Measurements from ENCODE around the gene LONRF2.

Gene LONRF2

DNA sequence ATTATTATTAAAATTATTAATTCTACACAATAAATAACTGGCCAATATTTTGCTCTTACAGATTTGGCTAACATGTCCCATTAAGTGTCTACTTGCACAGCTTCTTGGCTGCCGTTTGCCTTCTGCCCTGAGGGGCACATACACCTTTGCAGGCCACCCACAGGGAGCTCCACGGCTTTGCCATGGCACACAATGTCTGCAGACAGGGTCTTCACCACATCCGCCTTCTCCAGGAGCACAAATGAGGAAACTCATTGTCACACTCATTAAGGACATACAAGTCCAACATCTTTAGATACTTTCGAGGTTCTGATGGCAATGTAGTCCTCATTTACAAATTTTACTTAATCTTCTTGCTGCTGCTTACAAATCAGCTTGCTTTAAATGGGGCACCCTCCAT lies 45.6 kb downstream of the LONRF2 start:
- DNase-seq (ENCODE audit: extremely low read depth in 1 of 2, low read depth in 1 of 2) = no peak

DNA sequence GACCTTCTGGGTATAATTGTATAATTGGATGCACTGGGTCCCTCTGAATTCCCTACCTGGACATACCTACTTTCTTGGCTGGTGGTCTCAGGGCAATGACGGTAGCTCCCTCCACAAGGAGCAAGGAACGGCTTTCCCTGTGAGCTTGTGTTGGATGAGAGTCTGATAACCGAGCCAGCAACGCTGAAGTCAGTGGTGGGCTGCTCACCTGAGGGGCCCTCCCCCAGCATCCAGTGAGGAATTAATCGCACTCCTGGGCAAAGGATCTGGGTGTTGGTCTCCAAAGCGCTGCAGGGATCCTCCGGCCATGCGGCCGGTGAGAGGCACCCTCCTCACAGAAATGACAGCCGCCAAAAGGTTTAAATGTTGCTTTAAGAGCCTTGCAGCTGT lies 47.1 kb downstream of the LONRF2 start:
- no peak for DNase-seq (ENCODE audit: extremely low read depth in 1 of 2, low read depth in 1 of 2)

DNA sequence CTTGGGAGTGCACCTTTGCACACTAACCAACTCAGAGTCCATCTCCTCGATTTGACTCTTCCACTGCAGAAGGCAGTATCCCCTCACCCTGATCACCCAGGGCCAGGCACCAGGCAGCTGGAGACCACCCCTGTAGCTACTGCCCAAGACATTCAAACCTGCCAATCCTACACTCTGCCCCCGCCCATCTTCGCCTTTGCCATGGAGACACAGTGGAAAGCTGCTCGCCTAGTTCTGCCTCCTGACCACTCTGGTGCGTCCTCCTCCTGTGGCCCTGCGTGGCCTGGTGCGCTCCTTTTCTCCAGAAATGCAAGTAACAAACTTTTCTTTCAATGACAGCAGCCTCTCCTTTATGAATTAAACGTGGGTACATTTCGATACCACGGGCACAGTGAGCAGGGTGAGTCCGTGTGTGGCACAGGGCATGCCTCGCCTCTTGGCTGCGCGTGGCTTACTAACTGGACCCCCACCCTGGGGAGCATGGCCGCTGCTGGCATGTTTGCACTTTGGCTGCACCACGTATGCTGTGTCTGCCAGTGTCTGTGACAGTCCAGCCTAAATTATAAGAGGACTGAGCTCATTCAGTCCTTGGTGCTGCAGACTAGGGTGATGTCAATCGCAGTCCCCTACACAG lies 47.6 kb downstream of the LONRF2 start:
- no peak for DNase-seq (ENCODE audit: extremely low read depth in 1 of 2, low read depth in 1 of 2)

DNA sequence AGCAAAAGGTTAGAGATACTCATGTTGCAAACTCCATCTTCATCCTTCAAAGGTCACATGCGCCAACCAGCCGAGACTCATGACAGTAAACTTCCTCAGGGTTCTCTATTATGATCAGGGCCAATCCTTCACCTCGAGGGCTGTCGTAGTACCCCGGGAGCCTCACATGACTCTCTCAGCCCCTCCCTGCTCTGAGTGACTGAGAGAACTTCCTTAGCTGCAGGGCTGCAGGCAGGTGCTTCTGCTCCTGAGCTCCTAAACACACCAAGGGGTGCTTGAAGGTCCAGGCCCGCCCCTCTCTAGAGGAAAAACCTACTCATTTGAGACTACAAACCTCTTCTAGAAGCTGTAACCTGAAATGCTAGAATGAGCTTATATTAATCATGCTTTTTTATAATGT lies 48.2 kb downstream of the LONRF2 start:
- DNase-seq (ENCODE audit: extremely low read depth in 1 of 2, low read depth in 1 of 2) = no peak

DNA sequence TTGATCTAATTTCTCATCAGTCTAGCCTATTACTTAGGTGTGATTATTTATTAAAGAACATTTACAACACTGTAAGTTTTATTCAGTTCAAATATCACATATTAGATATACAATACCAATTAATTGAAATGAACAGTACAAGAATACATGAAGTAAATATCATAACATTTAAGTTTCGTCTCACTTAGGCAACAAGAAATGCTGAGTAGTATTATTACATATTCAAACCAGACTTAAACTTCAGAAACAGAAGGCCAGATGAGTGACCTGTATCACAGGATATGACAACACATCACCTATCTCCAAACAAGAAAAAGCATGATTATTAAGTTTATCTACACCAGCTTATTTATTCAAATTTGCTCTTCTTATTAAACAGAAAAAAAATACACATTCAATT lies 48.9 kb downstream of the LONRF2 start:
- DNase-seq (ENCODE audit: extremely low read depth in 1 of 2, low read depth in 1 of 2) = no peak

DNA sequence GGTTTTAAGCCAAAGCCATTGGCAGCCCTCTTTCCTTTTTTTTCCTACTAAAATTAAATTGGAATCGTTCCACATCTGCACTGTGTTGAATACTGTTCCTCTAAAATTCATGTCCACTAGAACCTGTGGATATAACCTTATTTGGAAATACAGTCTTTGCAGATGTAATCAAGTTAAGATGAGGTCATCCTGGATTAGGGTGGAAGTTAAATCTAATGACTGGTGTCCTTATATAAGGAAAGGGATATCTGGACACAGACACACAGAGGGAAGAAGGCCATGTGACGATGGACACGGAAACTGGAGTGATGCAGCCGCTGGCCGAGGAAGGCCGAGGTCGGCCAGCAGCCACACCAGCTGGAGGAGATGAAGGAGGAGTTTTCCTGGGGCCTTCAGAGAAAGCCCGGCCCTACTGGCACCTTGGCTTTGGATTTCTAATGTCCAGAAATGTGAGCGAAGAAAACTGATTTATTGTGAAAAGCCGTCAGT lies 49.4 kb downstream of the LONRF2 start:
- DNase-seq (ENCODE audit: extremely low read depth in 1 of 2, low read depth in 1 of 2) = no peak

DNA sequence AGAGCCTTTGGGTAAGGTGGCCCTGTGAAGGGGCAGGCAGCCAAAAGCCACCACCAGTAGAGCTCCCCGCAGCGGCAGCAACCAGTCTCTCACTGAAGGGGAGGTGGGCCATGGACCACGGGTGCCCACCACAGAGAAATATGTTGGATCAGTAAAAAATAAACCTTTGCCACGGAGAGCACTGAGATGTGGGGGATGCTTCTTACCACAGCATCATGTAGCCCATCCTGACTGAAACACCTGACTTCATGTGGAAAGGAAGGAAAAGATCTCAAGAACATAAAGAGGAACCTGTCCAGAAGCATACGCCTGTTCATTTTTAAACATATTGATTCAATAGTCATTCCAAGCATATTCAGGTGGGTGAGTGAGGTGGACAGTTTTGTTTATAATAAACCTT lies 51.1 kb downstream of the LONRF2 start:
- DNase-seq (ENCODE audit: extremely low read depth in 1 of 2, low read depth in 1 of 2) = no peak

DNA sequence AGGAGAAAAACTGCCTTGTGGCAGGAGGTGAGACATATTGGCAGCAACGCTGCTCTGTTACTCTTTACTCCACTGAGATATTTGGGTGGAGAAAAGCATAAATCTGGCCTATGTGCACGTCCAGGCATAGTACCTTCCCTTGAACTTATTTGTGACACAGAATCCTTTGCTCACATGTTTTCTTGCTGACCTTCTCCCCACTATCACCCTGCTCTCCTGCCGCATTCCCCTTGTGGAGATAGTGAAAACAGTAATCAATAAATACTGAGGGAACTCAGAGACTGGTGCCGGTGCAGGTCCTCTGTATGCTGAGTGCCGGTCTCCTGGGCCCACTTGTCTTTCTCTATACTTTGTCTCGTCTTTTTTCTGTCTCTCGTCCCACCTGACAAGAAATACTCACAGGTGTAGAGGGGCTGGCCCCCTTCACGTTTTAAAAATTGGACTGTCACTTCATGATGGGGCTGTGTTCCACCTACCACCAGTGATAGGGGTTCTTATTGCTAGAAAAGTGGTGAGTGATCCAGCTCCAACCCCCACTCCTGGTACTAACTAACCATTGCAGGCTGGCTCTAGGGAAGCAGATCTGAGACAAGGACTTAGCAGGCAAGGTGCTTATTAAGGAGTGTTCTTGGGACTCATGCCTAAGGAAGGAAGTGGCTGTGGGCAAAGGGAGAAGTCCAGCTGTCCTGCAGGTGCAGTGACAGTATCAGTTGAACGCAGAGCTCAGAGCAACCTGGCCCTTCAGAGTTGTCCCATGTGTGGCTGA lies 51.7 kb downstream of the LONRF2 start:
- no peak for DNase-seq (ENCODE audit: extremely low read depth in 1 of 2, low read depth in 1 of 2)

DNA sequence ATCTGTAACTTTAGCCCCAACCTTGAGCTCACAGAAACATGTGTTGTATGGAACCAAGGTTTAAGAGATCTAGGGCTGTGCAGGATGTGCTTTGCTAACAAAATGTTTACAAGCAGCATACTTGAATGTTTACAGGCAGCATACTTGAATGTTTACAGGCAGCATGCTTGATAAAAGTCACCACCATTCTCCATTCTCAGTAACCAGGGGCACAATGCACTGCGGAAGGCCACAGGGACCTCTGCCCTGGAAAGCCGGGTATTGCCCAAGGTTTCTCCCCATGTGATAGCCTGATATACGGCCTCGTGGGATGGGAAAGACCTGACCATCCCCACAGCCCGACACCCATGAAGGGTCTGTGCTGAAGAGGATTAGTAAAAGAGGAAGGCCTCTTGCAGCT lies 52.4 kb downstream of the LONRF2 start:
- DNase-seq (ENCODE audit: extremely low read depth in 1 of 2, low read depth in 1 of 2) = no peak

DNA sequence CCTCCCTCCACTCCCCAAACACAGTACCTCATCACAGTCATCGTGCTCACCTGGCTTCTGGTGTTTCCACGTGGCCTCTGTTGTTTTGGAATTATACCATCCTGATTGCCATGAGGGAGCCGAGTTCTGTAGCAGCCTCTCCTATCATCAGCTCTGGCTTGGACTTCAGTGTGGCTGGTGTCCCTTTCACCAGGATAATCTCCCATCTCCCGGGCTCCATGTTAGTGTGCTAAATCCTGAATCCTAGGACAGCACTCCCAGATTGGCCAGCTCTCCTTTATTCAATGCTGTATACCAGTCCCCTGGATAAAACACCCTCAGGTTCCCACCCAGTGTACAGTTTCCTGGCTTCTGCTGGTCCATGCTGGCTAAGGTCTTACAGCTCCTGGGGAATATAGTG lies 53.3 kb downstream of the LONRF2 start:
- DNase-seq (ENCODE audit: extremely low read depth in 1 of 2, low read depth in 1 of 2) = no peak

DNA sequence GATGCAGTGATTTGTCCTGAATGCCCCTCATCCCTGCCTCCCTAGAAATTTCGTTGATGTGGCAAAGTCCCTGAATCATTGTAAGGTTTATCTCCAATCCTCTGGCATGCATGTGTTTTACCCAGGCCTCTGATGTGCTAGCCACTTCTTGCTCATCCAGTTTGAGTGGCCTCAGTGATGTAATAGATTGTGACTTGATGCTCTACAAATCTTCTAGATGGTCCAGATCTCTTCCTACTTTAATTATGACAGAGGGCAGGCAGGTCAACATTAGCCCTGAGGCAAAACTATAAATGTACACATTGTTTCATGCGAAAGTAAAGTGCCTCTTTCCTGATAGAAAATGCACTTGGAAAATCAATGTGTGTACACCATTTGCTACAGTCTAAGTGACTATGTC lies 54.5 kb downstream of the LONRF2 start:
- no peak for DNase-seq (ENCODE audit: extremely low read depth in 1 of 2, low read depth in 1 of 2)

DNA sequence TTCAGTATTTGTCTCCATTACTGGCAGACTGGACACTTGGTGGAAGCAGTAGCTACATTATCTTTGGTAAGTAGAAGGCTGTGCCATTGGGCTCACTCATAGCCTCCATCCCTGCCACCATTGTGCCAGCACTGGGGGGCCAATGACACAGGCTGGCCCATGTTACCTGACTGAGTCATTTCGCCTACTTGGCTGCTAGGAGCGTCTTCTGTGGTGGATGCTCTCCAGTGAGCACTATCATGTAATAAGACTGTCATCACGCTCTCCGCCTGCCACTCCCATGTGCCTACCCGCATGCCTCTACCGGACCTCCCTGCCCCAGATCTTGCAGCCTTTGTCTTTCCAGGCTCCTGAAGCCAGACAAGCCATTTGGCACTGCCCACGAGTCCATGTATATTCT lies 56.2 kb downstream of the LONRF2 start:
- no peak for DNase-seq (ENCODE audit: extremely low read depth in 1 of 2, low read depth in 1 of 2)

DNA sequence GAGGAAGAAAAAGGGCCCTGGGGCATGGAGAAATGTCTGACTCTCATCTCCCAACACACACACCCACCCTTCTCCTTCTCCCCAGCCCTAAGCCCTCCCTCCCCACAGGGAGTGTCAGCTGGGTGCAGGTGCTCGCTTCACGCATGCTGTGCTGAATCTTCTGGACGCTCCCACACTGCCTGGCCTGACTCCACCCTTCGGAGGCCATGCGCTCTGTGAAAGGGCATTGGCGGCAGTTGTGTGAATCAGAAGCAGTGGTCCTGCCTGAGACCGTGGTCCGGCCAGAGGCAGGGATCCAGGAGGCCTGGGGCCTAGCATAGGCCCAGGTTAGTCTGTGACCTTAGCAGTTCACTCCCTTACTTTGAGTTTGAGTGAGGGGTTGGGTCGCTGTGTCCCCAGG lies 57.1 kb downstream of the LONRF2 start:
- DNase-seq (ENCODE audit: extremely low read depth in 1 of 2, low read depth in 1 of 2) = no peak

DNA sequence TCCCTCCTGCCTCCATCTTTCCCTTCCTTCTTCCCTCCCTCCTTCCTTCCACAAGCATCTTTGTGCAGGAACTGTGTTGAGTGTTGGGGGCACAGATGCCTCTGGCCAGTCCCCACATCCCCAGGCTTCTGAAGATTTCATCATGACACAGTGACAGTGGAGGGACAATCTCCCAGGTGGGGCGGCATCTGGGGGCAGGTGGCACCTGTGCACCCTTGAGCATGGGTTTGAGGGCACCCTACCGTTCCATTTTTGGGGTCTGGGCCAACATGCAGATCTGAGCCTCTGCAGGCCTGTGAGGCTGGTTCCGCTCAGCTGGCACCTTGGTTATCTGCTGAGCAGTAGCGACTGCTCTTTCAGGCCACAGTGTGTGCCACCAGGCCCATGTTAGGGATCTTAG lies 57.6 kb downstream of the LONRF2 start:
- DNase-seq (ENCODE audit: extremely low read depth in 1 of 2, low read depth in 1 of 2) = no peak

DNA sequence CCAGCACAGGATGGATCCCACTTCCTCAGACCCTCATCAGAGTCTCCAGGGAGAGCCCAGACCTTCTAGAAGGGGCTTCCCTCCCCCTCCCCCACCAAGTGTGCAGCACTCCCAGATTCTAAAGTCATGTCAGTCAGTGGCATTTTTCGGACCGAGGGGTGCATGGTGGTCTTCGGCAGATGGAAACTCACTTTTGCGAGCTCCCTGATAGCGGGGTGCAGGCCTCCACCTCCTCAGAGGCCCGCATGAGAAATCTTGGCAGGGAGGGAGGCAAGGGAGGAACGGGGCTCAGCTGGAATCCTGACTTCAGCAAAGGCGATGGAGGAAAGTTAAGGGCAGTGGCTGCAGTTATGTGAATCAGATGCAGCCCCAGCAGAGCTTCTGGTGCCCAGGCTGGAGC lies 58.2 kb downstream of the LONRF2 start:
- DNase-seq (ENCODE audit: extremely low read depth in 1 of 2, low read depth in 1 of 2) = no peak

DNA sequence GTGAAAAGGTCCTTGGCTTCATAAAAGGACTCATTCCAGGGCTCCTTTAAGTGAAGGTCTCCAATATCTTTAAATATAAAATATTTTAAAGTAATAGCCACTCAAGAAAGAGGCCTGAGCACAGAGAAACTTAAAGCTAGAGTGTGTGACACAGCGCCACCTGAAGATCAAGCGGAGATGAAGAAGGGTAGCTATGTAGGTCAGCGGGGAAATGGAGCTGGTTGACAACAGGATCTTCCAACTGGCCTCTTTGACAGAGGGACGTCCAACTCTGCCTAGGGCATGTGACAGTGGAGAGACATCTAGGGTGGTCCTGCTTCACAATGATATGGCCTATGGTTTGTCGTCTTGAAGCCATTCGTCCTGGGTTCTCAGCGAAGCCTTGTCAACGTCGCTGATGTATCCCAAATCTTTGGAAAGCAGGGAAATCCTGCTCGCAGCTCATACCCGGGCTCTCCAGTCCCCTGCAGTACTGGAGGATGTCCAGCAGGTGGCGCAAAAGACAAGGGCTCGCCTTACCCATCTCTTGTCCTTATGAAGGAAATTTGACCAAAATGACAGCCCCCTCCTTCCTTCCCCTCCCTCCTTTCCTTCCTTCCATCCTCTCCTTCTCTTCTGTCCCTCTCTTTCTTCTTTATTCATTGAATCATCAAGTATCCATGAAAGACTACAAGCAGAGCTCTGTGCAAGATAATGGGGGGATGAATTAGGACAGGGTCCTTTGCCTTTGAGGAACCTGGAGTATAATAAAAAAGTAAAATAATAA lies 59.6 kb downstream of the LONRF2 start:
- DNase-seq (ENCODE audit: extremely low read depth in 1 of 2, low read depth in 1 of 2) = peak in 1 of 2 donors; percentile 18

DNA sequence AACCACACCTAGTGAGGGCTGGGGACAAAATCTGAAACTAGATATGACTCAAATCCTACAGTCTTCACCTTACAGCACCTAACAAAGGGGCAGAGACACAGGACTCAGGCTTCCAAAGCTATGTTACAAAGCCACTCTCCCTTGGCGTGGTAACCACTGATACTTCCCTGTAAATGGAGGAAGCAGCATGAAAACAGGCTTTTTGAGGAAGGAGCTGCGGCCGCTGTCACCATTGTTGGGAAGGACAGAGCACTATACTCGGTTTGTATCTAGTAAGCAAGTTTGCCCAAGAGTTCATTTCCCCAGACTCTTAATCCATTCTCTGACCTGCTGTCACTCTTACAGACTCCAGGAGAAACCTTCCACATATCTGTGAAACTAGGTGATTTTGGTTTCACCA lies 60.3 kb downstream of the LONRF2 start:
- DNase-seq (ENCODE audit: extremely low read depth in 1 of 2, low read depth in 1 of 2) = no peak

DNA sequence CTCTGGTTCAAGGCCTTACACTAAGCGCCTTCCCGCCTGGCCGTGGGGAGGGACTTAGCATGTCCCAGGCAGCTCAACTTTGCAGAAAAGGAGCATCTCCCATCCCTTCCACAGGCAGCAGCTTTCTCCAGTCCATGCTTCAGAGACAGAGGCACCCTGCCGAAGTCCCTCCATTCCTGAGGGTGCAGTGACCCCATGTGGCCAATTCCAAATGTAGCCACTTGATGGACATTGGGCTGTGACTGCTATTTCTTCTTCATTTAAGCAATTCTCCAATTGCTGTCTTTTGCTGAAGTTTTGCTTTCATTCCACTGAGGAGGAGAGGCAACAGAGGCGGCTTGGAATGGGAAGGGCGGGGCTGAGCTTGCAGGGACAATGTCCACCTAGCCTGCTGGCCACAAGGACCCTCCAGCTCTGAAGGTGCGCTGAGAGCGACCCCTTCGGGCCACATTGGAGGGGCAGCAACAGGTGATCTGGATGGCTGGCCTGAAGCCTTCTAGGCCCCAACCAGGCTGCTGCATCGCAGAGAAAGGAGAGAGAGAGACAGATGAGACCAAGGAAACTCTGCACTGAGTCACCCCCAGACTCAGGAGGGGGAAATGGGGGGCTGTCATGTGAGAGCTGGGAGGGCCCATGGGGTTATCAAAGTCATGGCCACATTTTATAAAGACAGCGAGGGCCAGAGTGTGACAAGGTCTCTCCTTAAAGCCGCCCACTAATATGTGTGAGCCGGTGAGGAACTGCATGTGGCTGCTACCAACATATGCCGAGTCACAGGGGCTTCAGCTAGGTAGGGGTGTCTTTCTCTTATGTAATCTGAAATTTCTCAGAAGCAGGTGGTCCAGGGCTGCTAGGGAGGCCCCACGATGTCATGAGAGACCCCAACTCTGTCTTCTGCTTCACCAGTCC lies 61.3 kb downstream of the LONRF2 start:
- no peak for DNase-seq (ENCODE audit: extremely low read depth in 1 of 2, low read depth in 1 of 2)

DNA sequence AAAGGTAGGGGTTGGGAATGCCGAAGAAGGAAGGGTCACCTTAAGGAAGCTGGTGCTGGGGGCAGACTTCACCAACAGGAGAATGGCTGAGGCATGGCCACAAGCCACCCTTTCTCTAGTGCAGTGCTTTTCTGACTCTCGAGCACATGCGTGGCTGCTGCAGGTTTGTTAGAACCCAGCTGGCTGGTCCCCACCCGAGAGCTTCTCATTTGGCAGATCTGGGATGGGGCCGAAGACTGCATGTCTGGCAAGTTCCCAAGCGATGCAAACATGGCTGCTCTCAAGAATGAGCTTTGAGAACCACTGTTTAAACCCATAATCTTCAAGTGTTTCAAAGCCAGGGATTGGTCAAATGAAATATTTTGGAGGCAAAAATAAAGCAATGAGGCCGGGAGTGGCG lies 63.2 kb downstream of the LONRF2 start:
- DNase-seq (ENCODE audit: extremely low read depth in 1 of 2, low read depth in 1 of 2) = no peak

DNA sequence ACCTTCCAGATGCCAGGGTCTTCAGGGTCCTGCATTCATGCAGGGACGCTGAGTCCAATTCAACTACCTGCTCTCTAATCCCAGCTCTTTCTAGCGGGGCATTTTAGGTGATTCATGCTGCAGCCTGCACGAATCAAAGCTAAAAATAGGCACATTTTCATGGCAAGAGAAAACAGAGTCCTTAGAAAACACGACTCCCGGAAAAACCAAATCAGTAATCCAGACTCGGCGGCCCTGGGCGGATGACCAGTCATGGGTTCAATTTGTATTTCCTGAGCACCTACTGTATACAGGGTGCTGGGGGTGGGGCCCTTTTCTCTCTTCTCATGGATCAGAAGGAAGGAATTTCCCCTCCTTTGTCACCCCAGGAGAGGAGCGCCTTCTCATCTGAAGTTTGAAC lies 64.4 kb downstream of the LONRF2 start:
- no peak for DNase-seq (ENCODE audit: extremely low read depth in 1 of 2, low read depth in 1 of 2)

DNA sequence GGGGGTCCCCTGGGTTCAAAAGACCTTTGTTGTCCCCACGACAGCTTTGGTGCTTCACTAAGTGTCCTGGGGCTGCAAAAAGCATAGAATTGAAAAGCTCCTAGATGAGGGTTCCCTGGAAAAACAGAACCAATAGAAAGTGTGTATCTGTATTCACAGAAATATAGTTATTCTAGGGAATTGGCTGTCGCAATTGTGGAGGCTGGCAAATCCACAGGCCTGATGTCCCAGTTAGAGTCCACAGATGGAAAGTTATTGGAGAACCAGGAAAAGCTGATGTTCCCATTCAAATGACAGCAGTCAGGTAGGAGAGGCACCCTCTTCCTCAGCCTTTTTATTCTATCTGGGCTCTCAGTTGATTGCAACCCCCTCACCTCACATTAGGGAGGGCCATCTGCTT lies 65.5 kb downstream of the LONRF2 start:
- no peak for DNase-seq (ENCODE audit: extremely low read depth in 1 of 2, low read depth in 1 of 2)

Data from stimulated activated CD8-positive, alpha-beta memory T cell treated with anti-CD3 and anti-CD28 coated beads, Interleukin-7, amount 100 ng/mL, for 48 hours (primary cell).